Cardiac fibroblast (primary cell): ENCODE measurements around the gene ADAM17.

Experiments used
- DNase-seq, 2 donors: peaks; one replicate each; pipeline versions ENCODE4 v3.0.0 to v3.0.0-alpha.2; 2010; ENCODE audit warnings: low read depth in 2 of 2
- H3K4me3 ChIP-seq, 2 donors: replicated peaks in 1 of 2; 1 replicate in 1 of 2; 2 replicates in 1 of 2; pipeline ENCODE4 v1.5.1; 2011; ENCODE audit warnings: low read depth in 2 of 2, low read length in 2 of 2, mild to moderate bottlenecking in 2 of 2, moderate library complexity in 1 of 2
- CTCF ChIP-seq: IDR thresholded peaks from one replicate; pipeline ENCODE4 v1.5.1; 2011; ENCODE audit warnings: low read depth, mild to moderate bottlenecking, low read length, inconsistent platforms

ADAM17 gene

GRCh38 chr2:9474361-9475057 is 81.1 kb downstream of the ADAM17 start, which contains the start of gene IAH1:
IAH1 (plus strand) TSS chr2:9474551; CDS start chr2:9474567, 16 bp downstream.
- H3K4me3 ChIP-seq = peak within 1 kb of the TSS; percentile 68 to 78
- no peak for TF ChIP-seq CTCF
- DNase-seq = peak; percentile 44 to 61

- peak; percentile 18 to 41 for DNase-seq
- no peak for TF ChIP-seq CTCF
- peak overlapping the region; percentile 68 to 78 for H3K4me3 ChIP-seq
Measured at GRCh38 chr2:9473985-9474360, 81.7 kb downstream of the ADAM17 start.

- peak overlapping the region; percentile 68 to 78 for H3K4me3 ChIP-seq
- no peak for DNase-seq
- peak; percentile 3 for TF ChIP-seq CTCF
Measured at GRCh38 chr2:9473308-9473984, 82.2 kb downstream of the ADAM17 start.

GRCh38 chr2:9472511-9472910 is 83.1 kb downstream of the ADAM17 start:
- no peak for DNase-seq
- TF ChIP-seq CTCF = no peak
- H3K4me3 ChIP-seq = no peak overlapping the region

GRCh38 chr2:9471206-9471605 is 84.4 kb downstream of the ADAM17 start:
- TF ChIP-seq CTCF = no peak
- DNase-seq = no peak

GRCh38 chr2:9467687-9468086 is 87.9 kb downstream of the ADAM17 start:
- TF ChIP-seq CTCF = no peak
- H3K4me3 ChIP-seq = no peak overlapping the region
- no peak for DNase-seq

More at GRCh38 chr2:9471206-9471605, 84.4 kb downstream of the ADAM17 start:
- H3K4me3 ChIP-seq = no peak overlapping the region
